Measurements from ENCODE around the gene C16orf74.

The C16orf74 gene

GRCh38 chr16:85667841-85668413 lies 83.0 kb downstream of the C16orf74 start:
- DNase-seq, result no peak

- no peak for DNase-seq
These were observed 83.6 kb downstream of the C16orf74 start for GRCh38 chr16:85667261-85667660.

GRCh38 chr16:85665929-85666328 lies 85.0 kb downstream of the C16orf74 start:
- no peak for DNase-seq

- DNase-seq, result no peak
These were observed 85.5 kb downstream of the C16orf74 start for GRCh38 chr16:85665373-85665740.

- DNase-seq, result no peak
These were observed 86.1 kb downstream of the C16orf74 start for GRCh38 chr16:85664580-85665372.

GRCh38 chr16:85663891-85664321 lies 87.0 kb downstream of the C16orf74 start:
- no peak for DNase-seq

- DNase-seq, result no peak
These were observed 87.7 kb downstream of the C16orf74 start for GRCh38 chr16:85662976-85663830.

GRCh38 chr16:85662482-85662812 lies 88.4 kb downstream of the C16orf74 start:
- DNase-seq, result no peak

- DNase-seq, result no peak
These were observed 89.0 kb downstream of the C16orf74 start for GRCh38 chr16:85661740-85662481.

- no peak for DNase-seq
These were observed 89.8 kb downstream of the C16orf74 start for GRCh38 chr16:85660843-85661739.

- DNase-seq, result peak; percentile 34
These were observed 90.9 kb downstream of the C16orf74 start for GRCh38 chr16:85659805-85660511.

GRCh38 chr16:85659336-85659735 lies 91.6 kb downstream of the C16orf74 start:
- no peak for DNase-seq

GRCh38 chr16:85658504-85659326 lies 92.2 kb downstream of the C16orf74 start:
- no peak for DNase-seq

- no peak for DNase-seq
These were observed 92.9 kb downstream of the C16orf74 start for GRCh38 chr16:85657996-85658395.
